Fibroblast of skin of back (primary cell): ENCODE results near the gene FRMD5.
"Not testable (repeated sequence)": the region's sequence is repeated elsewhere in the genome, so short reads cannot be mapped to it uniquely, and the experiment has no call there.

Experiments
- DNase-seq: peaks from one replicate; pipeline ENCODE4 v3.0.0-alpha.2; 2013

FRMD5 gene

DNA sequence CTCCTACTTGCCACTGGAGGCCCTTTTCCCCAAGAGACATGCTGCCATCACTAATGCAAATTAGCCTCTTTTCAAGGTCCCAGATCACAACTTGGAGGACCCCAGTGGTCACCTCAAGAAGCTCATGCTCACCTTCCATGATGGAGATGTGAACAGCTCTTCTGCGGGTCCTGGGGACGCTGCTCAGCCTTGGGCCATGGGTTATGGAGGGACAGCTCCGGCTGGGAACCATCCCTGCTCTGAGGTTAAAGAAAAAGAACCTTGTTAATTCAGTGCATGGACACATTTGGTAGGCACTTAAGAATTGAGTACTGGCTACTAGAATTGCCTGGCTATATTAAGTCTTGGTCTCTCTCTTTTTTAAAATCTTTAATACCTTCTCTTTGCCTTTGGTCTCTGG lies 311.5 kb downstream of the FRMD5 start:
- DNase-seq, result no peak

GRCh38 chr15:43881944-43882343 lies 313.1 kb downstream of the FRMD5 start:
- no peak for DNase-seq

DNA sequence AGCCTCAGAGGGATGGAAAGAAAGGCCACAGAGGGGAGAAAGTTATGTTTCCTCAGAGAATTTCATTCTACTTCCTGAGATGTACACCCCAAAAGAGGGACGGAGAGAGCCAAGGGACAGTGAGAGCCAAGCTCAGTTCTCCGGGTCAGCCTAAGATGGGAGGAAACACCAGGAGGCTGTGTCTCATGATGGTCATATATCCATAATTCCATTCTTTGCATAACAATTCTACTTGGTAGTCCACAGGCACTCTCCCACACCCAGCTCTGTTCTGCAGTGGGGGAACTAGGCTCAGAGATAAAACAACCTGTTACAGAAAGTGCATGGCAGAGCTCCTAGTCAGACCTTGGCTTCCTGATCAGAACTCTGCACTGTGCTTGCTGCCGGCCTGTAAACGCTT lies 313.8 kb downstream of the FRMD5 start:
- DNase-seq, result no peak

- no peak for DNase-seq
Measured at GRCh38 chr15:43880406-43881194, 314.5 kb downstream of the FRMD5 start.

DNA sequence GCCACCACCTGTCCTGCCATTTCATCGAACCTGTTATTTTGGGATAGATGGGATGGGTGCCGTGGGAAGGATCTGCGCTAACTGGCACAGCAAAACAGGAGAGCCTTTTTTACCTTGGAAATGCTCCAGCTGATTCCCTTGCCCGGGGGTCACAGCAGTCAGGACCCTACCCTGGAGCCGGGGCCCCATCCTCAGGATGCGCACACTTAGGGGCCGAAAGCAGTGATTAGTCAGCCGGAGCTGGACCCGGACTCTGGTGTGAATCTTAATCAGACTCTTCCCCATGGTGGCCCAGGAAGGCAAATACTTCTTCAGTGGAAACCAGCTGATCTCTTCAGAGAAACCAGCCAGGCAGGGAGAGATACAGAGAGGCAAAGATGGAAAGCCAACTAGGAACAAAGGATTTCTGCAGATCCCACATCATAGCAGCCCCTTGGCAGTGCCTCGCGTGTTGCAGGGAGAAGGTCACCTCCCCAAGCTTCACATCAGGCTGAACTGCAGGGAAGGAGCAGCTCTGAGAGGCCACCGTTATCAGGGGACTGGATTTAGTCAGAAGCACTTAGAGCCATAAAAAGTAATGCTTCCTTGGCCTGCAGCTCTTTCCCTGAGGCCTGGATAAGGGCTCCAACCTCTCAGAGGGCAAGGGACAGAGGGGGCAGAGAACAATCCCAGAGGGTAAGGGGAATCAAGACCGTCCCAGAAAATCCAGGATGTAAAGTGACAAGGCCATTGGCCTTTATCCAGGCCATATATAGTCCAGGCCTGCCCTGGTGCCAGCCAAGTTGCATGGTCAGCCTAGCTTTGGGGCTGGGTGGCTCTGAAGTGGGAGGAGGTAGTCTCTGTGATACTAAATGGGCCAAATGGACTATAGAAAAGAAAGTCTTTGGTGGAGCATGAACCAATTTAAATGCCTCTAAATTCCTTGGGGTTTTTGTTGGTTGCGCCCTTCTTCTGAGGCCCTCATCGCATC lies 315.4 kb downstream of the FRMD5 start:
- DNase-seq, result no peak

GRCh38 chr15:43878446-43878845 lies 316.6 kb downstream of the FRMD5 start:
- DNase-seq, result no peak

DNA sequence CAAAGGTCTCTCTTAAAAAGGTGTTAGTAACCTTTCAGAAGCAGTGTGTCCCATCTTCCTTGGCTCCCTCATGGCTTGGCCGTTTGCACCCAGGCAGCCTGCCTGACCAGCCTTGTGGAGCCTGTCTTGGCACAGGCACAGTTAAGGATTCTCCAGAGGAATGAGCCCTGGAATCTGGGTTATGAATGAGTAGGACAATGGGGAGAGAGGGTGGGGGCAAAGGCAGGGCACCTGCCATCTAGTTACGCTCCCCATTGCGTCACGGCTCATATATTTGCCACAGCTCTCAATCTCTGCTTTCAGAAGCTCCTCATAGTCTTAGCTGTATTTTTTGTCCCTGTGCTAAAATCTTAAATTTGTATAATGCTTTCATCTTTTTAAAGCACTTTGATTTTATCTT lies 317.7 kb downstream of the FRMD5 start:
- DNase-seq, result no peak

GRCh38 chr15:43876872-43877271 lies 318.2 kb downstream of the FRMD5 start:
- DNase-seq, result no peak

- DNase-seq, result no peak
Measured at GRCh38 chr15:43873651-43874050, 321.4 kb downstream of the FRMD5 start.

- DNase-seq, result peak; percentile 71
Measured at GRCh38 chr15:43872416-43873020, 322.6 kb downstream of the FRMD5 start.

DNA sequence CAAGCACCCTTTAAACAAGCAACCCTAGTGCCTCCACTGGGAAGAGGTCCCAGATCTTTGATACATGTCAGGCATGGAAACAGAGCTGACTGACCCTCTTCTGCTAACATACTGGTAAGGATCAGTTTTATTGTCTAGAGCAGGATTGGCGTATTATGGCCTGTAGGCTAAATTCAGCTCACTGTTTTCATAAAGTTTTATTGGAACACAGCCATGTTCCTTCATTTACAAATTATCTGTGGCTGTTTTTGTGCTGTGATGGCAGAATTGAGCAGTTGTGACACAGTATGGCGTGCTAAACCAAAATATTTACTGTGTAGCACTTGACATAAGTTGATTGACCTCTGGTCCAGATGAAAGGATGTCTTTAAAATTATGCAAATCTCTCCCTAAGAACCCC lies 323.2 kb downstream of the FRMD5 start:
- DNase-seq, result no peak

DNA sequence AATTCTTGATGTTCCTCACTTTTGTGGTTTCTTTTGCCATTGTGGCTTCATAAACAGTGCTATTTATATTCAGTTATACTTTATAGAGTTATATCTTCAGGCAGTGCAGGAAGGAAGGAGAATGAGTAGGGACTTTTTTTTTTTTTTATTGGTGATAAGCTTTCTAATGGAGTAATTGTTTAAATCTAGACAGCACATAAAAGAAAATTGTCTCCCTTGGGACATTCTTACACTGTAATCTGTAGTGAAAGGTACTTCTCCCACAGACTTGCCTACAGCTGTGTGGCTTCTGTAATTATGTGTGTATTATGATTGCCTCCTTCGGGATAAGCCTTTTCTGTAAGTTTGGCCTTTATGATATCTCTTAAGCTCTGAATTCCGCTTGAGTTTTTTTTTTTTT lies 326.7 kb downstream of the FRMD5 start:
- no peak for DNase-seq

- DNase-seq, result no peak
Measured at GRCh38 chr15:43867096-43867495, 328.0 kb downstream of the FRMD5 start.

GRCh38 chr15:43866636-43867035 lies 328.4 kb downstream of the FRMD5 start:
- not testable (repeated sequence) for DNase-seq

DNA sequence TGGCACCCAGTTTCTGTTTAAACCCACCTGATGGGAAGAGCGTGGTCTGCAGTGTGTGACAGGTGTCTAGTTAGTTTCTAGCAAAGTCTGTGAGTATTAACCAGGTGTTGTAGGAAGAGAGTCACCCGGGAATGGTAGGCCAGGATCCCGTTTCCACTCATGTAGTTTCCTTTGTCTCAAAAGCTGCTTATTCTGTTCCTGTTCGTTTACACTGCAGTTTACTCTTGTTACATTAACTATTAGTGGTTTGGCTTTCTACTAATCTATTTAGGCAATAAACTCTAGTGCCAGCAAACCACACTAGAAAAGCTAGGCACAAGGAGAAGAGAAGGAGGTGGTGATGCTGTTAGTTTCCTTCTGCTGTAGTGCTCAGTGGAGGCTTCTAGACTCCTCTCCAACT lies 335.5 kb downstream of the FRMD5 start:
- DNase-seq, result no peak

DNA sequence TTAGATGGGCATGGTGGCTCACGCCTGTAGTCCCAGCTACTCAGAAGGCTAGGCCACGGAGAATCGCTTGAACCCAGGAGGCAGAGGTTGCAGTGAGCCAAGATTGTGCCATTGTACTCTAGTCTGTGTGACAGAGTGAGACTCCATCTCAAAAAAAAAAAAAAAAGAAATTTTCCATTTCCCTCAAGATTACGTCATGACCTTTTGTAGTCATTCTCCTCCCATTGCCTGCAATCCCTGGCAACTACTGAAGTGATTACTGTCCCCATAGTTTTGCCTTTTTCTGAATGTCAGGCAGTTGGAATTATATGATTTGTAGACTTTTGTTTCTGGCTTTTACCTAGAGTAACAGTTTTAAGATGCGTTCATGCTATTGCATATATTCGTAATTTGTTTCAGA lies 340.3 kb downstream of the FRMD5 start:
- no peak for DNase-seq

DNA sequence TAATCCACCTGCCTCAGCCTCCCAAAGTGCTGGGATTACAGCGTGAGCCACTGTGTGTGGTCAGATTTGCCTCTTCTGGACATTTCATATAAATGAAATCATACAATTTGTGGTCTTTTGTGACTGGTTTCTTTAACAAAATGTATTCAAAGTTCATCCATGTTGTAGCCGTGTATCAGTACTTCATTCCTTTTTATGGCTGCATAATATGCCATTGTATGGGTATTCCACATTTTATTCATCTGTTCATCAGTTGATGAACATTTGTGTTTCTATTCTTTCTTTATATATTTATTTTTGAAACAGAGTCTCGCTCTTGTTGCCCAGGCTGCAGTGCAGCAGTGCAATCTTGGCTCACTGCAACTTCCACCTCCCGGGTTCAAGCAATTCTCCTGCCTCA lies 342.5 kb downstream of the FRMD5 start:
- DNase-seq, result no peak

DNA sequence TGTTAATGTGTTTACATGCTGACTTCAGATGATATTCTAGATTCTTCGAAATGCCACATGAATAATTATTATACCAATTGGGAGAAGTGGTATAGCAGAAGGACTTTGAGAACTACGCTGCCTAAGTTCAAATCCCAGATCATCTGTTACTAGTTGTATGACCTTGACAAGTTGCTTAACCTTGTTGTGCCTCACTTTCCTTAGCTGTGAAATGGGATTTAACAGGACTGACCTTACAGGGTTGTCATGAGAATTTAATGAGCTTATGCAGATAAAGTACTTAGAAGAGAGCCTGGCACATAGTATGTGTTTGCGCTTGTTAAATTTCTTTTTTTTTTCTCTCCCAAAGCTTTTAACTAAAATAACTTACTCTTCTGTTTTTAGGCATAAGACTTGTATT lies 343.8 kb downstream of the FRMD5 start:
- no peak for DNase-seq

DNA sequence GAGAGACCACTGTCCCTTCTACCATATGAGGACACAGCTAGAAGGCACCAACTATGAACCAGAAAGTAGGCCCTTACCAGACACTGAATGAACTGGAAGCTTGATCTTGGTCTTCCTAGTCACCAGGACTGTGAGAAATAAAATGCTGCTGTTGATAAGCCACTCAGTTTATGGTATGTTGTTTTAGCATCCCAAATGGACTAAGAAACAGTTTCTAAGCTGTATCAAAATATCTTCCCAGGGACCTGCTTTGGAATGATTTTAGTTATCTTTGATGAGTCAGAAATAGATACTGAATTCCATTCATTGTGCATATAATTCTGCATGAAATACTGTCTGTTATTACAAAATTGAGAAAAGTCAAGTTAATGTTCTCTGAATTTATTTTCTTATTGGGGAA lies 349.6 kb downstream of the FRMD5 start:
- DNase-seq, result peak; percentile 56

DNA sequence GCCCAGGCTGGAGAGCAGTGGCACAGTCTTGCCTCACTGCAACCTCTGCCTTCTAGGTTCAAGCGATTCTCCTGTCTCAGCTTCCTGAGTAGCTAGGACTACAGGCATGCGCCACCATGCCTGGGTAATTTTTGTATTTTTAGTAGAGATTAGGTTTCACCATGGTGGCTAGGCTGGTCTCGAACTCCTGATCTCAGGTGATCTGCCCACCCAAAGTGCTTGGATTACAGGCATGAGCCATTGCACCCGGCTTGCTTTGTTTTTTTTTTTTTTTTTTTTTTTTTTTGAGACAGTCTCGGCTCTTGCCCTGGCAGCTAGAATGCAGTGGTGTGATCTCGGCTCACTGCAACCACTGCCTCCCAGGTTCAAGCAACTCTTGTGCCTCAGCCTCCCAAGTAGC lies 362.6 kb downstream of the FRMD5 start:
- DNase-seq, result not testable (repeated sequence)

GRCh38 chr15:43831519-43832052 lies 363.5 kb downstream of the FRMD5 start:
- not testable (repeated sequence) for DNase-seq

- DNase-seq, result not testable (repeated sequence)
Measured at GRCh38 chr15:43830691-43831275, 364.3 kb downstream of the FRMD5 start.
